Testis (tissue), 2 donors: ENCODE results near the gene HMX3.

Experiments used
- CTCF ChIP-seq, 3 experiments: fragments of 450-650 bp in 2 of 3; fragments of 200-600 bp in 1 of 3; sonication (generic) in 1 of 3; IDR thresholded peaks; one replicate each; pipeline ENCODE4 v1.5.1; 2016 to 2019; ENCODE audit warnings: antibody characterized with exemption in 3 of 3, mild to moderate bottlenecking in 2 of 3, moderate library complexity in 1 of 3
- POLR2A ChIP-seq: fragments of 450-650 bp; IDR thresholded peaks from one replicate; pipeline ENCODE4 v1.6.1; 2017; ENCODE audit warnings: antibody characterized with exemption, mild to moderate bottlenecking, moderate library complexity

DNA sequence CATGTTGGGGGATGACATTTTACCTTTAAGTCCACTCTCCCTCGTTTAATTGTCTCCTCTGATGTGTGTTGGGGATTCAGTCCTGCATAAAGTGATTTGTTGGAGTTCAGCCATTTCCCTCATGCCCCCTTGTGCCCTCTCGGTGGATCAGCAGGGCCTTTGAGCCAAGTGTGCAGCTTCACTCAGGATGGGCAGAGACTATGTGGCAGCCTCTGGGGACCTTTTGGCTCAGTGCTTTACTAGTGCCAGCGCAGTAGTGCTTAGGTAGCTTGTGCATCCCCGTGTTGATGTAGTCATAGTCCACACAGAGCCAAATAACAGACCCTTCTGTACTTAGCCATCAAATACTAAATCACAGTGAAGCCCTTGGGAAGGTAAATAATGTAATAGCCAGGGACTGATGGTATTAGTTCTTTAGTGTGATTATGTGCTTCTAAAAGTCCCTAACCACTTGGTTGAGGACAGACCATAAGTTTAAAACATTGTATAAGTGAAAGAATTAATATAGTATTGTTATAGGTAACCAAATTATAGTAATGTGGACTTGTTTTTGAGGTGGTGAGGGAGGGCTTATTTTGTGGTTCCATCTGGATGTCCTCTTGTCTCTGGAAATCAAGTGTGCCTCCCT is 29.8 kb downstream of the HMX3 start:
- no peak for TF ChIP-seq CTCF (IDR thresholded peaks at IDR 0.05)
- TF ChIP-seq POLR2A, result no peak
